GM18861 (cell line): ENCODE results near the gene C2CD4B.

Experiments
- ATAC-seq: cut with Tn5 transposase; IDR thresholded peaks from one replicate; pipeline ENCODE4 v1.9.1; 2021; ENCODE audit not compliant: unreplicated experiment

The C2CD4B gene, protein sequence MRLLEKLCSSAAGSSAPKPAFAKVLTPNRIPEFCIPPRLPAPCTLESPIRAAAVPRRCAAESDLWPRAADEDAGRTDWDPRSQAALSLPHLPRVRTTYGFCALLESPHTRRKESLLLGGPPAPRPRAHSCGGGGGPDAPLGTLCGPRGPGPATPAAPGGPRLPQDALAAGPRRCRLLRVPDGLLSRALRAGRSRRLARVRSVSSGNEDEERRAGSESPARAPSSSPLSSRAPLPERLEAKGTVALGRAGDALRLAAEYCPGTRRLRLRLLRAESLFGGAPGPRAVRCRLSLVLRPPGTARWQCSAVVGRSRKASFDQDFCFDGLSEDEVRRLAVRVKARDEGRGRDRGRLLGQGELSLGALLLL

DNA sequence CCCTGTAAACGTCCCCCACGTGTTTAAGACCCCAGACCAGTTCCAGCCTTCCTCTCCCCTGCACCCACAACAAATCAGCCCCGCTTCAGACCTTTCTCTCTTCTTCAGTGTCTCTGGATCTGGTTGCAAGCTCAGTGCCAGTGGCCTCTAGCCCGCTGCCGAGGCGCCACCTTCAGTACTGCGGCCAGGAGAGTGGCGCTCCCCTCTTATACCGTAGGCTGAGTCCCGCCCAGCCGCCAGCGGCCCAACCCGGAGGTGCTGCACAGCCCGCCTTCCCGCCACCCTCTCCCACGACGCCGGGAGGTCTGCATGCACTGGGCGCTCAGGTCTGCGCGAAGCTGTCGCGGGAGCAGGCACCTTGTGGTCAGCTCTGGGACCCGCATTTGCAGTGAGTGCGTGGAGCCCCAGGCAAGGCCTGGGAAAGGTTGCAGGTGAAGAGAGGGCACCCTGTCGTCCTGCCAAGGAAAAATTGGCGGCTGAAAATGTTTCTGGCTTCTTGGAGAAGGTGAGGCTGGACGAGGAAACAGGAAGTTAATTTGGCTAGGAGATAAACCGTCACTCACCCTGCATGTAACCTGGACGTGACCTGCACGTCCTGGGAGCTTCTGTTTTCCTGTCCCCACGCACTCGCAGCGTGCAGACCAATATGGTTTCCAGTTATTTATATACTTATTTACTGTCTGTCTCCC, at the start of gene C2CD4B:
C2CD4B (minus strand) TSS at position 182 of the 689 bp plus-strand sequence. CDS start 301 bp downstream, outside the sequence.
- ATAC-seq: no peak

DNA sequence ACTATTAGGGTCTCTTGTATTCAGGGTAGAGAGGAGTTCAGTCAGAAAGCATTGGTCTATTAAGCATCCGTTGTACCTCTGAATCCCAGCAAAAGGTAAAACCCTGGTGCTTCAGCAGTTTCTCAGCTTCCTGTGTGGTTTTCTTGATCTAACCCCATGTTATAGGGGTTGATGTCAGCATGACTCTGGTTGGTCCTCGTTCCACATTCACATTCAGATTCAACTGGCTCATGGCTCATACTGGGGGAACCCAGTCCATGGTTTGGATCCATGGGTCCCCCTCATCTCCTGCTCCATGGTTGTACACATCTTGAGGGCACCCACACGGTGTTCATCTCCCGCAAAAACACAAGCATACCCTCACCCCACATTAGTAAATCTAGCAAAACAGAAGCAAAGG, 47.7 kb upstream of the C2CD4B start:
- no peak for ATAC-seq

DNA sequence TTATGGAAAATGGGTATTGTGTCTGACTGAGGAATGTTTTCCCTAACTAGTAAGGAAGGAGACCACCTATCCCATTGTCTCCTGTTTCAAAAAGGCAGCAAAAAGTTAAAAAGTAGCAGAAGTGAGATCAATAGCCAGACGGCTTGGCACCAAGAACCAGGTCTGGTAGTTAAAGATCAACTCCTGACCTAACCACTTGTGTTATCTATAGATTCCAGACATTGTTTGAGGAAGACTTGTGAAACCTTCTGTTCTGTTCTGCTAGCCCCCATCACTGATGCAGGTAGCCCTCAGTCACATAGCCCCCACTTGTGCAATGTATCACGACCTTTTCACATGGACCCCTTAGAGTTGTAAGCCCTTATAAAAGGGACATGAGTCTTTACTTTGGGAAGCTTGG, 46.3 kb upstream of the C2CD4B start:
- no peak for ATAC-seq

DNA sequence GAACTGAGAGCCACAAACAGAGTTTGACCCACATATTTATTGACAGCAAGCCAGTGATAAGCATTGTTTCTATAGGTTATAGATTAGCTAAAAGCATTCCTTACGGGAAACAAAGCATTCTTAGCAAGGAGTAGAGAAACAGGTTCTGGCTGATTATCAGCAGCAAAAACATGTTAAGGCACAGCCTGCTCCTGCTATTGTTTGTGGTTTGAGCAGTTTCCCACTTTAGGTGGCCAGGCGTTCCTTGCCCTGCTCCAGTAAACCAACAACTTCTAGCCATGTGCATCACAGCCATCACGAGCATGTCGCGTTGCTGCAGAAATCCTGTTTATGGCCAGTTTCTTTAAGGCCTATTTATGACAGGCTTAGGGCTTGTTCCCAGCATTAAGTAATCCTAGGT, 44.7 kb upstream of the C2CD4B start:
- no peak for ATAC-seq

DNA sequence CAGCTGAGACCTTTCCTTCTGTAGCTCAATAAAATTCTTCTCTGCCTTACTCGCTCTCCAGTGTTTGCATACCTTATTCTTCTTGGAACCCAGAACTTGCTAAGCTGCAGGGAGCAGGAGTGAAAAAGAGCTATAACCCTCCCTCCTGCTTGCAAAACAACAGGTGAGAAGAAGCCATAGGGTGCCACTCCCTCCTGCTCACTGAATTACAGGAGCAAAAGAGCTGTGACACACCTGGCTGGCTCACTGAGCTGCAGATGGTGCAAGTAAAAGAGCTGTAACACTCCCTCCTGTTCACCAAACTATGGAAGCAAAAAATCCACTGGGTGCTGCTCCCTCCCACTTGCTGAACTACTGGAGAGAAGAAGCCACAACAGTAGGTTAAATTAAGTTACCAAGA, 44.2 kb upstream of the C2CD4B start:
- ATAC-seq: no peak

DNA sequence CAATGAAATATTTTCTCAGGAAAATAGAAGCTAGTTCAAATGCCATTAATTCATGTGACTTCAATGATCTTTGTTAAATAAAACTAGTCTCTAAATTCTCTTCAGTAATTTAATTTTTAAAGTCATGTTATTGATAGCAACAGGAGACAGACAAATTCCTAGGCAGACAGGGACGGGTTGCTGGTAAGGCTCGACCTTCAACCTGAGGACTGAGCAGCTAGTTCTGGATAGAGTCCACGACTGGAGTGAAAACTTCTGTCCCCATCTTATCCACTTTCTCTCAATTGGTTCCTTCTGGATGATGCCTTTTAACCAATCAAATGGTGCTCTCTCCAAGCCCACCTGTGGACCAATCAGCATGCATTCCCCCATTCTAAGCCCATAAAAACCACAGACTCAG, 43.8 kb upstream of the C2CD4B start:
- ATAC-seq: no peak

DNA sequence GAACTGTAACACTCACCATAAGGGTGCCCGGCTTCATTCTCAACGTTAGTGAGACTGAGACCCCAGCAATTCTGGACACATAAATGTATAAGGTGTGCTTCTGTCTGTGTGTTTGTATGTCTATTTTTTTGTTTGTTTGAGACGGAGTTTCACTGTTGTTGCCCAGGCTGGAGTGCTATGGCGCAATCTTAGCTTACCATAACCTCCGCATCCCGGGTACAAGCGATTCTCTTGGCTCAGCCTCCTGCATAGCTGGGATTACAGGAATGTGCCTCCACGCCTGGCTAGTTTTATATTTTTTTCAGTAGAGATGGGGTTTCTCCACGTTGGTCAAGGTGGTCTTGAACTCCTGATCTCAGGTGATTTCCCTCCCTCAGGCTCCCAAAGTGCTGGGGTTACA, 43.3 kb upstream of the C2CD4B start:
- no peak for ATAC-seq

DNA sequence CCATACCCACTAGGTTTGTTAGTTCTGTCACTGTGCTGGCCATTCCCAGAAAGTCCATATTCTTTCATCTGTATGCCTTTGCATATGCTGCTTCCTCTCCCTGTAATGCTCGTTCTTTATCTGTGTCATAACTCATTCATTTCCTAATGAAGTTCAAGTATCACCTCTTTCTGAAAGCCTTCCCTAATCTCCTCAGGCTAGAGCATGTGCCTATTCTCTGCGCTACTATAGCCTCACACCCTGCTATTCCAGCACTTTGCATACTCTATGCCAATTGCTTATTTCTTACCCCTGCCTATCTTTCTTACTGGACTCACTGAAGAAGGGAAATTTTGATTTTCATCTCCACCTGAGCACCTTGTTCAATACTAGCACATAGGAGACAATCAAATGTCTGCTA, 25.6 kb upstream of the C2CD4B start:
- no peak for ATAC-seq

DNA sequence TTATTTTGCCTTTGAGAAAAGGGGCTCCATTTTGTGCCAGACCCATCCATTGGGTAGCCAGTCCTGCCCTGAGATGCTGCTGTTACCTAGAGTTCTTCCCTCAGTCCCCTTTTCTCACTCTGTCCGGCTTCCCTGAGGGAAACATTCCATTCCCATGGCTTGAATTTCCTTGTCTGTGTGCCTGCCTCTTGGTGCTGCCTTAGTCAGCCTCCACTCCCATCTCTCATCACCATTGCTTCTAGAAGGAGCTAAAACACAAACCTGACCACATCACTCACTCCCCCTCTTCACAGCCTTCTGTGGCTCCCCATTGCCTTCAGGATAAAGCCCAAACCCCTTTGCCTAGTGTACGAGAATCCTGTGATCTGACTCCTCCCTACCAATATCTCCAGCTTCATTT, 25.2 kb upstream of the C2CD4B start:
- ATAC-seq: no peak

DNA sequence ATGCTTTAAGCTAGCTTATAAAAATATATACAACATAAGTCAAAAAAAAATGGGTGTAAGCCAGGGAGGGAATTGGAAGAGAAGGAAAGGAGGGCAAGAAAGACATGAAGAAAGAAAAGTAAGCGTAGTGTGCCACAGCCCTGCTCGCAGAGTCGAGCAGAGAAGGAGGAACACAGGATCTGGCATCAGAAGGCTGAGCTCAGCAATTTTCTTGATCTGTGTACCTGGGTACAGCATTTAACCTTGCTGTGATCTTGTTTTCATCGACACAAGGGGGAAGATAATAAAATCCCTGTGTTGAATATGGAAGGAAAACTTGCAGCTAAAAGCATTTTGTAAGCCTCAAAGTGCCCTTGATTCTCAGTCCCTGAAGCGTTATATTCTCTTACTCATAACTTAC, 23.7 kb upstream of the C2CD4B start:
- ATAC-seq: no peak

DNA sequence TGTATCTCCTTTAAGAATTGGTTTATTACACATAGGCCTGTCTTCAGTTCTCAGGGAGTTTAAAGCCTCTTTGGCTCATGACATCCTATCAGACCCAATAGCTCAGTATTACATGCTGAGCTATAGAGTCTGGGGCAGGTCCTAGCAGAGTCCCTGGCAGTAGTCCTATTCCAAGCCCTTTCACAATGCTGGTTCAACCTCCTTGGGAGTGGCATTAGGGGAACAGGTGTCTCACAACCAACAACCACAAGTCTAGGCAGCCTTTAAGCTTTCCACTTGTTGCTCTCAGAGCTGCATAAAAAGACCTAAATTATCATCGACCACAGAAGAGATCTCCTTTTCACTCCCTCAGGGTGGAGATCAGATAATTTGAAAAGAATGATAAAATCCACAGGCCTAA, 22.8 kb upstream of the C2CD4B start:
- ATAC-seq: no peak

DNA sequence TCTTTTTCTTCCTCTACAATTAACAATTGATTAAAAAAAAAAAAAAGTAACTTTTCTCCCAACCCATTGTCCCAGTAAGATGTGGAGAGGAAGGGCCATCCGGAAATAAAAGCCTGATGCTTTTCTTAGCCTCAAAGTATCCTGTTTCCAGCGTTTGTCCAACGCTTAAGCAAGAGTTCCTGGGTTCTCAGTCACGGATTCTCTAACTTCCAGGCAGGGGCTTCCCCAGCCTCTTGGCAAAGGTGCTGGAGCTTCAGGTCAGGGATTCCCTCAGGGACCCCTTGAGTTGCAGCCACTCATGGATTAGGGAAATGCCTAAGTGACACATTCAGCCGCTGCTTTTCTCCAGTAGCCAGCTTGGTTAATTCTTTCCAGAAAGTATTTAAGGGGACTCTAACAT, 22.3 kb upstream of the C2CD4B start:
- ATAC-seq: no peak

DNA sequence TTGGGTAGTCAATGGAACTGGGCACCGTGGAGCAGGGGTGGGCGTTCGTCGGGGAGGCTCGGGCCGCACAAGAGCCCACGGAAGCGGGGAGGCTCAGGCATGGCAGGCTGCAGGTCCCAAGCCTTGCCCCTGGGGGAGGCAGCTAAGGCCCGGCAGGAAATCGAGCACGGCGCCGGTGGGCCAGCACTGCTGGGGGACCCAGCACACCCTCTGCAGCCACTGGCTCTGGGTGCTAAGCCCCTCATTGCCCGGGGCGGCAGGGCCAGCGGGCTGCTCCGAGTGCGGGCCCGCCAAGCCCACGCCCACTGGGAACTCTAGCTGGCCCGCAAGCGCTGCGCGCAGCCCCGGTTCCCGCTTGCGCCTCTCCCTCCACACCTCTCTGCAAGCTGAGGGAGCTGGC, 21.5 kb upstream of the C2CD4B start:
- ATAC-seq: no peak

DNA sequence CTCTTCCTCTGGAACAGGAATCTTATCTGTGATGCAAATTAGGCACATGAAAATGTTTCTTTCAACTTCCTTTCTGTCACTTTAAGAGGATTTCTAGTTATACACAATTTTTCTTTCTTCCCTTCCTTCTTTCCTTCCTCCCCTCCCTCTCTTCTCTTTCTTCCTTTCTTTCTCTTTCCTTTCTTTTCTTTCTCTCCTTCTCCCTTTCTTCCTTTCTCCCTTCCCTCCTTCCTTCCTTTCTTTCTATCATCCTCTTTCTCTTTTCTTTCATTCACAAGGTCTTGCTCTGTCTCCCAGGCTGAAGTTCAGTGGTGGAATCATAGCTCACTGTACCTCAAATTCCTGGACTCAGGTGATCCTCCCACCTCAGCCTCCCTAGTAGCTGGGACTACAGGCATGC, 18.0 kb upstream of the C2CD4B start:
- ATAC-seq: no peak

DNA sequence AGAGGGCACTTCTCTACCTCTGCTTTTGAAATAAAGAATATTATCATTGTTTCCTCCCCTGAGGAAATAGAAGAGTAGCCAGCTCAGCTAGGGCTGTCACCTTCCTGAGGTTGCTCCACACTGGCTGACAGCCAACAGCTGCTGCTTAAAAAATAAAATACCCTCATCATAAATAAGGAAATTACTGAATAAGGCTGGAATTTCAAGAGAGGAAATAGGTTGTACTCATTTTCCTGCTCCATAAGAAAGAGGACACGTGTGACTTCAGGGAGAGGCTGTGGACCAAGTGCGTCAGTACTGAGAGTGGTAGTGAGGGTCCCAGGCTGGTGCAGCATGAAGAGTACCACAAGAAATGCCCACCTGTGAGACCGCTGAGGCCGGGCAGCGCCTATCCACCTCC, 8.1 kb upstream of the C2CD4B start:
- no peak for ATAC-seq

DNA sequence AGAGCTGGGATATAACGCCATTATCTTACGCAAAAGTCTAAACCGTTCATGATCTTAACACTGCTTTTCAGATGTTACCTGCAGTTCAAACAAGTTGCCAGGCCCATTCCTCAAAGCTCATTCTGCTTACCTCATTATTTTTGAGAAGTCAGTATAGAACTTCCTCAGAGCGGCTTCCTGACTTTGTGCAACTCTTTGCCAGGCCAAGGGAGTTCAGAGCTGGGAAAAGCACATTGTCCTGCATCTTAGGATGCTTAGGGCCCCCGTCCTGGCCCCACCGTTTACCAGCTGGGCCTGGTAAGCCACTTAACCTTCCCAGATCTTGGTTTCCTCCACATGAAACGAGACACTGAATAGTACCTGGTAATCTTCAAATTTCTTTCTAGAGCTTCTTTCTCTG, 6.8 kb upstream of the C2CD4B start:
- ATAC-seq: no peak

DNA sequence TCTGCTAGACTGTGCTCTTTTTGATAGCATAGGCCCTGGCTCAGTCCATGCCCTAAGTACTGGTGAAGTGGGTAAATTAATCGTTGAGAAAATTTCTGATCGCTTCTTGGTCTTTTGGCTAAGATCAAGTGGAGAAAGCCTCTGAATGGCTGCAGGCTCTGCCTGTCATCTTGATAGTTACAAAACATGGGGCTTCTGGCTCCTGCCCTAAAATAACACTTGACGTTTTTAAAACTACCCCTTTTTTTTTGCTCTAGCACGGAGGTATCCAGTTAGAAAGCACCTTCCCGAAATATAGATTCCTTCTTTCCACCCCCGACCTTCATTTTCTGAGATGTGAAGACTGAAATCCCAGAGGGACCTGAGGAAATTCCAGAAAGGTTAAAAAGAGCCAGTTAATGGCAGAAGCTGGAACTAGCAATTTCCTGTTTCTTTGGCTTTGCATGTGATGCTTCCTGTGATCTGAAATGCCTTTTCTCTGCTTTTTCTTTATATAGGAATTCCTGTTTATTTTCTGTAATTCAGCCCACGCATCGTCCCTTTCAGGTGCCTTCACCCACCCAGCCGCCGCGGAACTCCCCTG, 799 bp upstream of the C2CD4B start:
- no peak for ATAC-seq

DNA sequence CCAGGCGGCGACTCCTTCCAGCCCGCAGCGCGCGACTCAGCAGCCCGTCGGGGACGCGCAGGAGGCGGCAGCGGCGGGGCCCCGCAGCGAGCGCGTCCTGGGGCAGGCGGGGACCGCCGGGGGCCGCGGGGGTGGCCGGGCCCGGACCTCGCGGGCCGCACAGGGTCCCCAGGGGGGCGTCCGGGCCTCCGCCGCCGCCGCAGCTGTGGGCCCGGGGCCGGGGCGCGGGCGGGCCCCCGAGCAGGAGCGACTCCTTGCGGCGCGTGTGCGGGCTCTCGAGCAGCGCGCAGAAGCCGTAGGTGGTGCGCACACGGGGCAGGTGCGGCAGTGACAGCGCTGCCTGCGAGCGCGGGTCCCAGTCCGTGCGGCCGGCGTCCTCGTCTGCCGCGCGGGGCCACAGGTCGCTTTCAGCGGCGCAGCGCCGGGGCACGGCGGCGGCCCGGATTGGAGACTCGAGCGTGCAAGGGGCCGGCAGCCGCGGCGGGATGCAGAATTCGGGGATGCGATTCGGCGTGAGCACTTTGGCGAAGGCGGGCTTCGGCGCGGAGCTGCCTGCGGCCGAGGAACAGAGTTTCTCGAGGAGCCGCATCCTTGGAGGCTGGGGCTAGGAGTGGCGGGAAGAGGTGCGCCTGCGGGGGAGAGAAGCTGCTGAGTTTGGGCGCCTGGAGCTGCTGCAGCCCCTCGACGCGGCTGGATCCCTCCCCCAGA, 535 bp downstream of the C2CD4B start:
- ATAC-seq: no peak

DNA sequence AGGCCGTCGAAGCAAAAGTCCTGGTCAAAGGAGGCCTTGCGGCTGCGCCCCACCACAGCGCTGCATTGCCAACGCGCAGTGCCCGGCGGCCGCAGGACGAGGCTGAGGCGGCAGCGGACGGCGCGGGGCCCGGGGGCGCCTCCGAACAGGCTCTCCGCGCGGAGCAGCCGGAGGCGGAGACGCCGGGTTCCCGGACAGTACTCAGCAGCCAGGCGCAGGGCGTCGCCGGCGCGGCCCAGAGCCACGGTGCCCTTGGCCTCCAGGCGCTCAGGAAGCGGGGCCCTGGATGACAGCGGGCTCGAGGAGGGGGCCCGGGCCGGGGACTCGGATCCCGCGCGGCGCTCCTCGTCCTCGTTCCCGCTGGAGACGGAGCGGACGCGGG, 1.1 kb downstream of the C2CD4B start:
- ATAC-seq: no peak

DNA sequence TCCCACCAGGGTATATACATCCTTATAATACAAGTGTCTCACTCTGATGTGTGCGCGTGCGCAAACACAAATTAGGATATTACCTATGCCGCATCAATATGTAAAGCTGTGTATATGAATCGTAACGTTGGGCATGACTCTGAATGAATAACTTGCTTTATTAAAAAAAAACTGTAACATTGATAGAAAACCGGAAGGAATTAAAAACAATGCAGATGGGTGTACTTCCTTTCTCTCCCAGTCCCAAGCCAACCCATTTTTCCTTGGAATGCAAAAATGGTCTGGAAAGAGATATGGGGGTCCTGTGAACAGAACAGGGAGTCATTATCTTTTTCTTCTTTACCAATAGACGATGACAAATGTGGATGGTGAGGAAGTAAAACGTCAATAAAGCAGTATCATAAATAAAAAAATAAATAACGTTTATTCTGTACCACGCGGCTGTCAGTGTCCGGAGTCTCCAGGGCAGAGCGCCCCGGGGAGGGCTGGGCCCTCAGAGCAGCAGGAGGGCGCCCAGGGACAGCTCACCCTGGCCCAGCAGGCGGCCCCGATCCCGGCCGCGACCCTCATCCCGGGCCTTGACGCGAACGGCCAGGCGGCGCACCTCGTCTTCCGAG, 1.6 kb downstream of the C2CD4B start:
- no peak for ATAC-seq

DNA sequence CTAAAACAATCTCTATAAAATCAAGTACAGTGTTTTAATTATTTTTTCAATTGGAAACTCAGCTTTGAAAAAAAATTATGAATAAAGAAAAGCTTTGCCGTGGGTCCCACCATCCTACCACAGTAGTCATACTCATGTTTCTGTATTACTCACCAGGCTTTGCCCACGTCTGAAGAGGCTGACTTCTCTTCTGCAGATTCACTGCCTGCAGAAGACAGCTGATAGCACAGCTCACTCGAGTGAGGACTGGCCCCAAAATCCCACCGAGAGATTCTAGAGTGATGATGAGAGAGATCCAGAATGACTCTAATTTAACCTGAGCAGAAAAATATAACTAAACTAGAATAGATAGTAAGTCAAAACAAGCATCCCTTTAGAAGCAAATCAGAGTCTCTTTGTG, 11.9 kb downstream of the C2CD4B start:
- ATAC-seq: no peak
